ENCODE measurements around the gene CEP104.

GRCh38 chr1:3846541-3846940, 10.5 kb downstream of the CEP104 start:
- TF ChIP-seq, protein P1, sequence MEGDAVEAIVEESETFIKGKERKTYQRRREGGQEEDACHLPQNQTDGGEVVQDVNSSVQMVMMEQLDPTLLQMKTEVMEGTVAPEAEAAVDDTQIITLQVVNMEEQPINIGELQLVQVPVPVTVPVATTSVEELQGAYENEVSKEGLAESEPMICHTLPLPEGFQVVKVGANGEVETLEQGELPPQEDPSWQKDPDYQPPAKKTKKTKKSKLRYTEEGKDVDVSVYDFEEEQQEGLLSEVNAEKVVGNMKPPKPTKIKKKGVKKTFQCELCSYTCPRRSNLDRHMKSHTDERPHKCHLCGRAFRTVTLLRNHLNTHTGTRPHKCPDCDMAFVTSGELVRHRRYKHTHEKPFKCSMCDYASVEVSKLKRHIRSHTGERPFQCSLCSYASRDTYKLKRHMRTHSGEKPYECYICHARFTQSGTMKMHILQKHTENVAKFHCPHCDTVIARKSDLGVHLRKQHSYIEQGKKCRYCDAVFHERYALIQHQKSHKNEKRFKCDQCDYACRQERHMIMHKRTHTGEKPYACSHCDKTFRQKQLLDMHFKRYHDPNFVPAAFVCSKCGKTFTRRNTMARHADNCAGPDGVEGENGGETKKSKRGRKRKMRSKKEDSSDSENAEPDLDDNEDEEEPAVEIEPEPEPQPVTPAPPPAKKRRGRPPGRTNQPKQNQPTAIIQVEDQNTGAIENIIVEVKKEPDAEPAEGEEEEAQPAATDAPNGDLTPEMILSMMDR (IDR thresholded peaks at IDR 0.05 in 2 of 3, conservative IDR thresholded peaks at IDR 0.05 in 1 of 3; ENCODE audit: control insufficient read depth in 2 of 3, extremely low read depth in 1 of 3, insufficient read depth in 1 of 3, low read depth in 3 of 3, low read length in 3 of 3), result no peak
- no peak for TF ChIP-seq STAT1 (conservative IDR thresholded peaks at IDR 0.05)
- no peak for TF ChIP-seq BCLAF1 (IDR thresholded peaks at IDR 0.05)
